ENCODE measurements around the gene KIAA1549. TPM values are rescaled to one million over a fixed set of nuclear protein-coding genes. Genes with fewer than 3 reads are reported as not detected.

KIAA1549 gene
- total and polyA plus RNA-seq, 9 of the 15 experiments (the other 6 are each of a cell fraction or from before 2014, with no cell fraction given) = 0.01 to 0.29 (median 0.07) TPM

- ChIA-PET POLR2A (no interaction called here), CTCF (ENCODE audit: low intra/inter-chr PET ratio) (no interaction called here)
- Histone ChIP-seq H3K4me1 (replicated peaks in 1 of 2; ENCODE audit: control insufficient read depth in 2 of 2, insufficient read depth in 2 of 2, low read length in 2 of 2) (no peaks in the 10 kb centered on the region), H3K4me3 (no peak overlapping the region), H3K79me2 (ENCODE audit: control insufficient read depth, insufficient read depth, low read length) (no peaks in the 10 kb centered on the region), H3K27me3 (ENCODE audit: control insufficient read depth in 2 of 2, insufficient read depth in 2 of 2, low read length in 2 of 2) (peaks cover 38 to 44% of the 10 kb centered on the region in 2 experiments), H2AFZ (ENCODE audit: low read depth, low read length) (no peak overlapping the region), H3K27ac (ENCODE audit: extremely low read depth, low read depth, low read length) (no peak overlapping the region), H3K36me3 (ENCODE audit: control insufficient read depth, insufficient read depth, low read length) (no peaks in the 10 kb centered on the region), H3K9ac (ENCODE audit: insufficient read depth in 1 of 2, low read depth in 2 of 2, low read length in 2 of 2) (no peak overlapping the region), H3K9me1 (ENCODE audit: control insufficient read depth, insufficient read depth, low read length) (no peaks in the 10 kb centered on the region), H3K9me3 (replicated peaks; ENCODE audit: control insufficient read depth, insufficient read depth, low read depth, low read length) (peaks cover 4% of the 10 kb centered on the region), H4K20me1 (replicated peaks; ENCODE audit: control insufficient read depth, insufficient read depth, low read length) (no peaks in the 10 kb centered on the region), H3K4me2 (ENCODE audit: insufficient read depth, low read length) (no peak overlapping the region)
- in situ Hi-C loops (cut with MboI) (no loop called here), intact Hi-C loops (cut with micrococcal nuclease) (no loop called here)
- peak in 1 of 4 experiments; percentile 5 for DNase-seq (ENCODE audit: extremely low read depth in 1 of 4, low spot score in 3 of 4)
- BruUV-seq (replicated peaks) = no TSS peak
- 3% methylated on average over 8 of the region's 8 CpGs for WGBS (ENCODE audit: insufficient coverage, low coverage, missing lambda C conversion rate)
- no peak for TF ChIP-seq ZBTB2 (IDR thresholded peaks at IDR 0.05)
- TF ChIP-seq THRB (CRISPR knock-in tag; conservative IDR thresholded peaks at IDR 0.05) = no peak
- TF ChIP-seq NR0B1 (IDR thresholded peaks at IDR 0.05; ENCODE audit: partially characterized antibody) = no peak
- no peak for TF ChIP-seq PRDM10 (IDR thresholded peaks at IDR 0.05; ENCODE audit: partially characterized antibody)
- ATAC-seq = no peak
- FAIRE-seq = no peak
Measured at GRCh38 chr7:138992052-138992531, 10.9 kb upstream of the KIAA1549 start.
